NCI-H2196 treated with DMSO at 0.1 percent for 48 hours (cell line): ENCODE measurements around the gene DENND1C.
A peak's percentile ranks its signal among the peaks of the same experiment; 100 is the strongest.

Source experiments
- DNase-seq: peaks from one replicate; lab custom pipeline; 2025; ENCODE audit not compliant: unreplicated experiment; lab: John Stamatoyannopoulos, UW

The DENND1C gene

GRCh38 chr19:6481541-6482342, at the start of gene DENND1C:
Gene DENND1C (minus strand): TSS chr19:6481787. CDS start chr19:6481695, 92 bp downstream.
- no peak for DNase-seq

- DNase-seq: peak; percentile 81
Observed at GRCh38 chr19:6530386-6531162, 49.0 kb upstream of the DENND1C start, which contains the start of gene TNFSF9. Gene TNFSF9 (plus strand): TSS chr19:6531026. CDS start chr19:6531037, 11 bp downstream.

GRCh38 chr19:6529937-6530385, 48.4 kb upstream of the DENND1C start:
- no peak for DNase-seq

- no peak for DNase-seq
Observed at GRCh38 chr19:6529351-6529750, 47.8 kb upstream of the DENND1C start.

GRCh38 chr19:6528544-6529121, 47.0 kb upstream of the DENND1C start:
- no peak for DNase-seq

GRCh38 chr19:6527893-6528543, 46.4 kb upstream of the DENND1C start:
- DNase-seq: no peak

GRCh38 chr19:6524311-6524710, 42.7 kb upstream of the DENND1C start:
- DNase-seq: no peak

- DNase-seq: no peak
Observed at GRCh38 chr19:6522712-6523111, 41.1 kb upstream of the DENND1C start.

- no peak for DNase-seq
Observed at GRCh38 chr19:6521718-6522646, 40.4 kb upstream of the DENND1C start.

GRCh38 chr19:6519289-6519688, 37.7 kb upstream of the DENND1C start:
- no peak for DNase-seq

GRCh38 chr19:6518145-6518911, 36.7 kb upstream of the DENND1C start:
- DNase-seq: no peak

GRCh38 chr19:6516659-6517291, 35.2 kb upstream of the DENND1C start:
- DNase-seq: peak; percentile 86

GRCh38 chr19:6516018-6516658, 34.6 kb upstream of the DENND1C start:
- peak; percentile 95 for DNase-seq

- DNase-seq: no peak
Observed at GRCh38 chr19:6514926-6515544, 33.4 kb upstream of the DENND1C start.

- DNase-seq: no peak
Observed at GRCh38 chr19:6514089-6514488, 32.5 kb upstream of the DENND1C start.

GRCh38 chr19:6510618-6511017, 29.0 kb upstream of the DENND1C start:
- no peak for DNase-seq

- DNase-seq: no peak
Observed at GRCh38 chr19:6509118-6509971, 27.8 kb upstream of the DENND1C start.
